NB4 (cell line): ENCODE data around the gene AUTS2.

Experiments used
- CTCF ChIP-seq: IDR thresholded peaks from one replicate; pipeline ENCODE4 v1.5.1; 2012; ENCODE audit warnings: low read depth, low read length
- POLR2A ChIP-seq: IDR thresholded peaks from 2 replicates; pipeline ENCODE4 v1.6.1; 2011; ENCODE audit warnings: mild to moderate bottlenecking; ENCODE audit not compliant: insufficient read length; ENCODE audit errors: extremely low read depth

GRCh38 chr7:69746383-69746782 lies 148.1 kb downstream of the AUTS2 start:
- TF ChIP-seq CTCF (no peak), POLR2A (no peak)
